ENCODE data around the gene CROCC2. TPM values are rescaled to one million over a fixed set of nuclear protein-coding genes. Genes with fewer than 3 reads are reported as not detected.

CROCC2 gene
- polyA plus RNA-seq, 4 donors = 0.03 to 0.11 (median 0.08) TPM

Other genes with a start within 250 kb of the CROCC2 start
- gene AQP12B, start 223.5 kb upstream of the CROCC2 start, polyA plus RNA-seq (ENCODE audit: insufficient read length in 4 of 4) = 1 to 10 TPM in 1 of 4 donors, under 1 TPM in 3; 0.19 to 2.8 (median 0.60) TPM
- gene AQP12A, start 214.5 kb upstream of the CROCC2 start, polyA plus RNA-seq (ENCODE audit: insufficient read length in 4 of 4) = 1 to 10 TPM in 1 of 4 donors, under 1 TPM in 2, not detected in 1; 0.57 to 1.5 (median 0.93) TPM
- gene KIF1A, start 86.1 kb upstream of the CROCC2 start, polyA plus RNA-seq (ENCODE audit: insufficient read length in 4 of 4) = 10 to 100 TPM in 3 of 4 donors, 1 to 10 TPM in 1; 7.9 to 15.8 (median 12.5) TPM
- gene AGXT, start 37.5 kb upstream of the CROCC2 start, polyA plus RNA-seq (ENCODE audit: insufficient read length in 4 of 4) = 1 to 10 TPM in 1 of 4 donors, under 1 TPM in 2, not detected in 1; 0.08 to 1.7 (median 0.08) TPM
- gene MAB21L4, start 10.2 kb upstream of the CROCC2 start, polyA plus RNA-seq (ENCODE audit: insufficient read length in 4 of 4) = 1 to 10 TPM; 1.3 to 4.3 (median 1.7) TPM
- 10 to 100 TPM in 2 of 4 donors, 1 to 10 TPM in 2; 7.4 to 14.0 (median 9.4) TPM for gene SNED1, start 92.3 kb downstream of the CROCC2 start, polyA plus RNA-seq (ENCODE audit: insufficient read length in 4 of 4)
- gene MTERF4, start 196.0 kb downstream of the CROCC2 start, polyA plus RNA-seq (ENCODE audit: insufficient read length in 4 of 4) = 10 to 100 TPM; 49.5 to 83.9 (median 76.7) TPM
- gene PASK, start 243.1 kb downstream of the CROCC2 start, polyA plus RNA-seq (ENCODE audit: insufficient read length in 4 of 4) = 10 to 100 TPM; 10.3 to 26.7 (median 17.3) TPM
- 10 to 100 TPM; 80.2 to 90.8 (median 80.6) TPM for gene PPP1R7, start 244.1 kb downstream of the CROCC2 start, polyA plus RNA-seq (ENCODE audit: insufficient read length in 4 of 4)